Colonic mucosa (tissue), 4 donors: ENCODE measurements around the gene RAP1GAP2. TPM values are rescaled to one million over a fixed set of nuclear protein-coding genes. Genes with fewer than 3 reads are reported as not detected.
"Not testable (repeated sequence)": the region's sequence is repeated elsewhere in the genome, so short reads cannot be mapped to it uniquely, and the experiment has no call there.

Experiments used
- DNase-seq: peaks from one replicate; pipeline ENCODE4 v3.0.0-alpha.2; 2020
- H3K27ac ChIP-seq: fragments of 200-600 bp; one replicate; pipeline ENCODE4 v1.8.0; 2021
- H3K27me3 ChIP-seq: fragments of 200-600 bp; one replicate; pipeline ENCODE4 v1.8.0; 2021
- H3K36me3 ChIP-seq: fragments of 200-600 bp; one replicate; pipeline ENCODE4 v1.8.0; 2021
- H3K4me1 ChIP-seq: fragments of 200-600 bp; one replicate; pipeline ENCODE4 v1.8.0; 2021; ENCODE audit warnings: mild to moderate bottlenecking
- H3K4me3 ChIP-seq: fragments of 200-600 bp; one replicate; pipeline ENCODE4 v1.8.0; 2021
- H3K9ac ChIP-seq, 2 donors: one replicate each; pipeline ENCODE4 v1.7.0; 2013; ENCODE audit warnings: control low read depth in 2 of 2, low read depth in 2 of 2, low read length in 2 of 2
- H3K9me3 ChIP-seq: fragments of 200-600 bp; one replicate; pipeline ENCODE4 v1.8.0; 2021
- intact Hi-C: fragments of 100-400 bp; cut with DNase I; formaldehyde crosslinking; loops from one replicate; pipeline ENCODE4 v1.14.1; 2022
- total RNA-seq, 2 donors: library from RNA; stranded (reverse); fragmentation: NEBNext Ultra II Directional in 1 of 2; extraction: Animal tissue kit (Norgen Biotek cat#: 25700) in 1 of 2; gene quantifications; one replicate each; pipeline ENCODE4 v1.2.1, GENCODE V29; 2021
- TF ChIP-seq, protein P1 (sequence below): fragments of 200-600 bp; IDR thresholded peaks from one replicate; pipeline ENCODE4 v1.8.0; 2022; ENCODE audit warnings: antibody characterized with exemption, mild to moderate bottlenecking
- donor health status: healthy.
- donor health status: DM: no; HTN: no; CAD: no.
- donor health status: DM: no; HTN: no; CAD: no.

Gene RAP1GAP2
- total RNA-seq, 2 donors from 2014 or later: 45.2 to 45.4 TPM

DNA sequence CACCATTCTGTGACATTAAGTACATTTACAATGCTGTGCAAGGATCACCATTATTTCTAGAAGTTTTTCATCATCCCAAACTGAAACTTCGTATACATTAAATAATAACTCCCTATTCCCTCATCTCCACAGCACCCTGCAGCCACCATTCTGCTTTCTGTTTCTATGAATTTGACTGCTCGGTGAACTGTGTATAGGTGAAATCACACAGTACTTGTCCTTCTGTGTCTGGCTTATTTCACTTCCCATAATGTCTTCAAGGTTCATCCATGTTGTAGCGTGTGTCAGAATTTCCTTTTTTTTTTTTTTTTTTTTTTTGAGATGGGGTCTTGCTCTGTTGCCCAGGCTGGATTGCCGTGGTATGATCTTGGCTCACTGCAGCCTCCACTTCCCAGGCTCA is 20.4 kb downstream of the RAP1GAP2 start:
- no peaks in the 10 kb centered on the region for H3K27me3 ChIP-seq
- no peak overlapping the region for H3K9ac ChIP-seq
- no peaks in the 10 kb centered on the region for H3K9me3 ChIP-seq
- H3K4me3 ChIP-seq: no peak overlapping the region
- TF ChIP-seq, protein P1, sequence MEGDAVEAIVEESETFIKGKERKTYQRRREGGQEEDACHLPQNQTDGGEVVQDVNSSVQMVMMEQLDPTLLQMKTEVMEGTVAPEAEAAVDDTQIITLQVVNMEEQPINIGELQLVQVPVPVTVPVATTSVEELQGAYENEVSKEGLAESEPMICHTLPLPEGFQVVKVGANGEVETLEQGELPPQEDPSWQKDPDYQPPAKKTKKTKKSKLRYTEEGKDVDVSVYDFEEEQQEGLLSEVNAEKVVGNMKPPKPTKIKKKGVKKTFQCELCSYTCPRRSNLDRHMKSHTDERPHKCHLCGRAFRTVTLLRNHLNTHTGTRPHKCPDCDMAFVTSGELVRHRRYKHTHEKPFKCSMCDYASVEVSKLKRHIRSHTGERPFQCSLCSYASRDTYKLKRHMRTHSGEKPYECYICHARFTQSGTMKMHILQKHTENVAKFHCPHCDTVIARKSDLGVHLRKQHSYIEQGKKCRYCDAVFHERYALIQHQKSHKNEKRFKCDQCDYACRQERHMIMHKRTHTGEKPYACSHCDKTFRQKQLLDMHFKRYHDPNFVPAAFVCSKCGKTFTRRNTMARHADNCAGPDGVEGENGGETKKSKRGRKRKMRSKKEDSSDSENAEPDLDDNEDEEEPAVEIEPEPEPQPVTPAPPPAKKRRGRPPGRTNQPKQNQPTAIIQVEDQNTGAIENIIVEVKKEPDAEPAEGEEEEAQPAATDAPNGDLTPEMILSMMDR: no peak
- peaks cover 3% of the 10 kb centered on the region for H3K4me1 ChIP-seq
- intact Hi-C loops: no loop called here
- H3K27ac ChIP-seq: no peak overlapping the region
- no peak for DNase-seq
- H3K36me3 ChIP-seq: no peaks in the 10 kb centered on the region

GRCh38 chr17:2819294-2819693 is 23.1 kb downstream of the RAP1GAP2 start:
- H3K27ac ChIP-seq, H3K36me3 ChIP-seq, H3K4me3 ChIP-seq, H3K4me1 ChIP-seq, intact Hi-C loops, H3K9ac ChIP-seq, H3K9me3 ChIP-seq, H3K27me3 ChIP-seq, DNase-seq: not testable (repeated sequence)

GRCh38 chr17:2819921-2820501 is 23.8 kb downstream of the RAP1GAP2 start:
- Histone ChIP-seq H3K36me3 (no peaks in the 10 kb centered on the region), H3K27ac (no peak overlapping the region), H3K4me3 (no peak overlapping the region), H3K9ac (no peak overlapping the region), H3K27me3 (no peaks in the 10 kb centered on the region), H3K4me1 (peaks cover 1% of the 10 kb centered on the region), H3K9me3 (no peaks in the 10 kb centered on the region)
- TF ChIP-seq, protein P1: no peak
- DNase-seq: no peak
- intact Hi-C loops: no loop called here

DNA sequence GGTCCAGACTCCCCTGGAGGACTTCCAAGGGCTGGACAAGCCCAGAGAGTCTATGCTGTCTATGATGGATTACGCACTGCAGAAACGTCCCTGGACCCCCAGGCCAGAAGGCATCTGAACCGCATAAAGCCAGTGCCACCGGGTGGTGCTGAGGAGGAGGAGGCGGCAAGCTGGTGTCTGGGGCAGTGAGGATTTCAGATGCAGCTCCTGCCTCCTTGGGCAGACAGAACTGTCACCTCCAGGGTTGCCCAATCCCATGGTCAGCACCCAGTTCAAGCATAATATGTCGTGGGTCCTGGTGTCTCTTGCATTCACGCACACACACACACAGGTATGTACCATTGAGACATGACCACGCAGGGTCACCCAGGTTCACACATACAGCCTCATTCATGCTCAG is 25.6 kb downstream of the RAP1GAP2 start:
- Histone ChIP-seq H3K4me1 (no peaks in the 10 kb centered on the region), H3K27me3 (no peaks in the 10 kb centered on the region), H3K9me3 (no peaks in the 10 kb centered on the region), H3K27ac (no peak overlapping the region), H3K9ac (no peak overlapping the region), H3K36me3 (no peaks in the 10 kb centered on the region), H3K4me3 (no peak overlapping the region)
- intact Hi-C loops: no loop called here
- TF ChIP-seq, protein P1: no peak
- no peak for DNase-seq

DNA sequence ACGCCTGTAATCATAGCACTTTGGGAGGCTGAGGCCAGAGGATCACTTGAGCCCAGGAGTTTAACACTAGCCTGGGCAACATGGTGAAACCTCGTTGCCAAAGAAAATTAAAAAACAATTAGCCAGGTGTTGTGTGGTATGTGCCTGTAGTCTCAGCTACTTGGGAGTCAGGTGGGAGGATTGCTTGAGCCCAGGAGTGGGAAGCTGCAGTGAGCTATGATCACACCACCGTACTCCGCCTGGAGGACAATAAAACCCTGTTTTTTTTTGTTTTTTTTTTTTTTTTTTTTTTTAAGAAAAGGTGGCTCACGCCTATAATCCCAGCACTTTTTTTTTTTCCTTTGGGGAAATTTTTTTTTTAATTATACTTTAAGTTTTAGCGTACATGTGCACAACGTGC is 26.1 kb downstream of the RAP1GAP2 start:
- H3K9me3 ChIP-seq: no peaks in the 10 kb centered on the region
- no peaks in the 10 kb centered on the region for H3K36me3 ChIP-seq
- no peak overlapping the region for H3K27ac ChIP-seq
- intact Hi-C loops: no loop called here
- TF ChIP-seq, protein P1: no peak
- H3K9ac ChIP-seq: no peak overlapping the region
- H3K27me3 ChIP-seq: no peaks in the 10 kb centered on the region
- H3K4me1 ChIP-seq: no peaks in the 10 kb centered on the region
- H3K4me3 ChIP-seq: no peak overlapping the region
- no peak for DNase-seq

DNA sequence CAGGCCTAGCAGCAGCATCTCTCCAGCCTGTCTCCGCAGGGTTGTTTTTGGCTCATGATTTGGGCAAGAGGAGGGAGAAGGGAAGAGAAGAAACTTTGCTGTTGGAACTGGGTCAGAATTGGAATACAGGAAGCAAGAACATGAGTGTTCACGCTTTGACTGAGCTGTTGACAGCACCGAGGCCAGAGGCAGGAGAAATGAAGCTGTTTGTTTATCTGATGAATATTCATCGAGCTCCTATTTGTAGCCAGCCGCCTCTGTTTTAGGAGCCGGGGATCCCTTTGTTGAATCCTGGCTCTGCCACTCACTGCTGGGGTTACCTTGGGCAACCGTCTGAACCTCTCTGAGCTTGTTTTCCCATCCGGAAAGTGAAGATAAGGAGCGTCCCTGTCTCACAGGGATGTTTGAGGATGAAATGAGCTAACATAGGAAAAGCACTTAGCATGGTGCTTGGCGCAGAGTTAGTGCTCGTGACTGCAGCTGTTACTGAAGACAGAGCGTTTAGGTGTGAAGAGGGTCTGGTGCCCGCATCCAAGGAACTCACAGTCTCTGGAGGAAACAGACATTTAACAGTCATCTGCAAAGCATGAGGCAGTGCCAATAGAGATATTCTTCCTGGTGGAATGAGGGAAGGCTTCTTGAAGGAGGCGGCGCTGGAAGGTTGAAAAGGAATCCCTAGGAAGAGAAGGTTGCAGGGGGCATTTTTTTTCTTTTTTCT is 29.2 kb downstream of the RAP1GAP2 start:
- Histone ChIP-seq H3K4me3 (no peak overlapping the region), H3K9me3 (no peaks in the 10 kb centered on the region), H3K36me3 (no peaks in the 10 kb centered on the region), H3K27me3 (no peaks in the 10 kb centered on the region), H3K4me1 (no peaks in the 10 kb centered on the region), H3K9ac (no peak overlapping the region), H3K27ac (no peak overlapping the region)
- intact Hi-C loops: loop anchor here (5.0 kb wide), 1 partner anchor 187 kb away; no protein-coding TSS in a partner anchor
- TF ChIP-seq, protein P1: no peak
- DNase-seq: no peak
